Activated CD4-positive, alpha-beta T cell treated with anti-CD3 and anti-CD28 coated beads, Interleukin-2, amount 10 ng/mL, durations not matched to agents 24 days and 14 days (primary cell): ENCODE results near the gene DHTKD1. TPM values are rescaled to one million over a fixed set of nuclear protein-coding genes. Genes with fewer than 3 reads are reported as not detected.

Source experiments
- DNase-seq: peaks from one replicate; pipeline ENCODE4 v3.0.0; 2022
- H3K27ac Mint-ChIP-seq: one replicate; pipeline ENCODE4 v1.8.0; 2022; ENCODE audit warnings: mild to moderate bottlenecking, mixed read lengths
- H3K27me3 Mint-ChIP-seq: one replicate; pipeline ENCODE4 v1.8.0; 2022; ENCODE audit warnings: mixed read lengths
- H3K36me3 Mint-ChIP-seq: one replicate; pipeline ENCODE4 v1.8.0; 2022; ENCODE audit warnings: low read depth, mild to moderate bottlenecking, mixed read lengths
- H3K4me1 Mint-ChIP-seq: one replicate; pipeline ENCODE4 v1.8.0; 2021; ENCODE audit warnings: mixed read lengths
- H3K4me3 Mint-ChIP-seq: one replicate; pipeline ENCODE4 v1.8.0; 2022; ENCODE audit warnings: mild to moderate bottlenecking, moderate library complexity, mixed read lengths
- H3K9me3 Mint-ChIP-seq: one replicate; pipeline ENCODE4 v1.8.0; 2021; ENCODE audit warnings: mixed read lengths
- intact Hi-C: fragments of 100-400 bp; cut with micrococcal nuclease; formaldehyde crosslinking; loops from one replicate; pipeline ENCODE4 v1.15.1; 2023
- total RNA-seq: library from RNA; stranded (reverse); gene quantifications from 2 replicates; pipeline ENCODE4 v1.2.3, GENCODE V29; 2022

DHTKD1 gene
- total RNA-seq, result 17.2 and 21.6 TPM in 2 replicates

DNA sequence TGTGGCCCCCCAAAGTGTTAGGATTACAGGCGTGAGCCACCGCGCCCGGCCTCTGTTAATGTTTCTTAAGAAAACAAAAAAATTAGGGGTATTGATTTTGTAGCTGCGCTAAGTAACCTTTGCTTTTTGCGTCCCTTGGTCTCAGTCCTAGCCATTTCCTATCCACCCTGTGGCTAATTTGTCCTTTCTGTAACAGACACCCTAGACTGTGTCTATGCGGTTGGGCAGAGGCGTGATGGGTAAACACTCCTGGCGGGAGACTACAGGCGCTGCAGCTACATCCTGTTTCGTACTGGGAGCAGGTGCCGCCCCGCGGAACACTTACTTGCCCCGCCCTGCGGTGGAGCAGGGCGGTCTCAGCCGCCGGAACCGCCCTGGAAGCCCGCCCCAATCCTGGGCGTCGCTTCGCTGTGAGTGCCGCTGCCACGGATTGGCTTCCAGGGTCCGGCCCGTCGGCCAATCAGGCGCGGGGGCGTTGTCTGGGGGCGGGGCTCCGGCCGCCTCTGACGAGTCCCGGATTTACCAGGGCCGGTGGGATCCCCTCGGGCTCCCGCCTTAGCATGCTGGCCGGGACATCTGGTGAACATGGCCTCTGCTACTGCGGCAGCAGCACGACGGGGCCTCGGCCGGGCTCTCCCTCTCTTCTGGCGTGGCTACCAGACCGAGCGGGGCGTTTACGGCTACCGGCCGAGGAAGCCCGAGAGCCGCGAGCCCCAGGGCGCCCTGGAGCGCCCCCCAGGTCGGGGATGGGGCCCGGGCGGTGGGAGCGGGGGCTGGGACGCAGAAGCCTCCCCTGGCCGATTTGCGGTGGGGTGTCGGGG is at the start of gene DHTKD1:
Gene DHTKD1, plus strand, starts transcription at position 506 of the 821 bp plus-strand sequence. Its CDS starts 80 bp downstream, at position 586.
- intact Hi-C loops, result loop anchor here (1.0 to 2.0 kb wide), 6 partner anchors 25 to 1234 kb away; partner anchors contain the start of genes NUDT5 and SEC61A2
- H3K27me3 Mint-ChIP-seq, result no peaks in the 10 kb centered on the region
- peaks cover 17% of the 10 kb centered on the region for H3K4me1 Mint-ChIP-seq
- no peaks in the 10 kb centered on the region for H3K9me3 Mint-ChIP-seq
- H3K4me3 Mint-ChIP-seq, result peak within 1 kb of the TSS; percentile 78
- H3K27ac Mint-ChIP-seq, result peak within 1 kb of the TSS; percentile 86
- DNase-seq, result peak; percentile 100
- no peaks in the 10 kb centered on the region for H3K36me3 Mint-ChIP-seq

DNA sequence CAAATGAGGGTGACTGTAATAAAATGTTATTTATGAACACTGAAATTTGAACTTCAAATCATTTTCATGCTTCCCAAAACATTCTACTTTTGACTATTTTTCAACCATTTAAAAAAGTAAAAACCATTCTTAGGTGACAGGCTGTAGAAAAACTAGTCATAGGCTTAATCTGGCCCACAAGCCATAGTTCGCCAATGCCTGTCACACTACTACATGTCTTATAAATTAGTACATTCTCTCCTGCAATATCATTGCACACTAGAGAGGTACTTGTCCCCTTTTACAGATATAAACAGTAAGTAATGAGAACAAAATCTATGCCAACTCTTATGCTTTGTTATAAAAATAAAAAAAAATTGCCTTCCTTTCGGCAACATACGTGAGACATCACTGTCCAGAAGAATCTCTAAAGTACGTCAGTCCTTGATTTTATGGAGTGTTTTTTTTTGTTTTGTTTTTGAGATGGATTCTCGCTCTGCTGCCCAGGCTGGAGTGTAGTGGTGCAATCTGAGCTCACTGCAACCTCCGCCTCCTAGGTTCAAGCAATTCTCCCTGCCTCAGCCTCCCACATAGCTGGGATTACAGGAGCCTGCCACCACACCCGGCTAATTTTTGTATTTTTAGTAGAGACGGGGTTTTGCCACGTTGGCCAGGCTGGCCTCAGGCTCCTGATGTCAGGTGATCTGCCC is 49.3 kb upstream of the DHTKD1 start:
- intact Hi-C loops, result no loop called here
- no peak overlapping the region for H3K4me3 Mint-ChIP-seq
- H3K4me1 Mint-ChIP-seq, result peaks cover 17% of the 10 kb centered on the region
- H3K27me3 Mint-ChIP-seq, result no peaks in the 10 kb centered on the region
- no peak for DNase-seq
- H3K36me3 Mint-ChIP-seq, result peaks cover 15% of the 10 kb centered on the region
- H3K27ac Mint-ChIP-seq, result no peak overlapping the region
- no peaks in the 10 kb centered on the region for H3K9me3 Mint-ChIP-seq

GRCh38 chr10:12020574-12020973 is 48.2 kb upstream of the DHTKD1 start:
- DNase-seq, result no peak
- Mint-ChIP-seq H3K9me3 (no peaks in the 10 kb centered on the region), H3K4me1 (peaks cover 14% of the 10 kb centered on the region), H3K27me3 (no peaks in the 10 kb centered on the region), H3K36me3 (peaks cover 11% of the 10 kb centered on the region), H3K4me3 (no peak overlapping the region), H3K27ac (no peak overlapping the region)
- intact Hi-C loops, result no loop called here

DNA sequence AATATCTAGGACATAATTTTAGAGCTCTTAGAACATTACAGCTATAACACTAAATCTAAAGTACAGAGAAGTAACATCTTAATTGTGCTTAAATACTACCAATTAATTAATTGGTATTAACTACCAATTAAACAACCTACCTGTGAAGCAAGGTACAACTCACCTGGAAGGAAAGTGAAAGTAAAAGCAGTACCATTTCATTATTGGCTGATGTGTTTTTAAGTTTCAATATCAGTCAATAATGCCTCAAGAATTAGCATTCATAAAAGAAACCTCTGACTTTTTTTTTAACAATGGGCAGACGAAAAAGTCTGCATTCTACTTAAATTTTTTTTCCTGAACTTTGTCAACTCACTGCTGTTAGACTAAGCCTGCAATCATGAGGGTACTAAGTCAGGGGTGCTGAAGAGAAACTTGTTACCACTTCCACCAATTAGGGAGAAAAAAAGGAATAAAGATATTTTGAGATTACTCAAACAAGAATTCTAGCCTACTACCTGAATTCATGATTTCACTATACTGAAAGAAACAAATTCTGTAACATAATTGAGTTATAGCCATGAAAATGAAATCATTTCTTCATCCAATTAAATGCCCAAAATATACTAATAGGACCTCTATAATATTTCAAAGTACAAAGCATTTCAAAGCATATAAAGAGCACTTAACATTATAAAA is 46.0 kb upstream of the DHTKD1 start:
- Mint-ChIP-seq H3K36me3 (peaks cover 22% of the 10 kb centered on the region), H3K4me1 (peaks cover 18% of the 10 kb centered on the region), H3K27ac (peak overlapping the region; percentile 56), H3K4me3 (peak overlapping the region; percentile 58), H3K27me3 (no peaks in the 10 kb centered on the region), H3K9me3 (no peaks in the 10 kb centered on the region)
- intact Hi-C loops, result no loop called here
- no peak for DNase-seq

DNA sequence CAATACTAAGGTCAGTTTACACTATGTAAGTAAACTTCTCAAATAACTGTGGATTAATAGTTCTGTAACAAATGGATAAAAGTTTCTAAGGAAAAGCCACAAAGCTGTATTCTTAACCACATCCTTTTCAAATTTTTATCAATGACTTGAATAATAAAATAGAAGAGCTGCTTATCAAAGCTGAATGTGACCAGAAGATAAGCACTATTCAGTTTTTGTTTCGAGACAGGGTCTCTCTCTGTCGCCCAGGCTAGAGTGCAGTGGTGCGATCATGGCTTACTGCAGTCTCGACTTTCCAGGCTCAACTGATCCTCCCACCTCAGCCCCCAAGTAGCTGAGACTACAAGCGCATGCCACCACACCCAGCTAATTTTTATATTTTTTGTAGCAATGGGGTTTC is 43.2 kb upstream of the DHTKD1 start:
- H3K27ac Mint-ChIP-seq, result no peak overlapping the region
- peaks cover 27% of the 10 kb centered on the region for H3K4me1 Mint-ChIP-seq
- no peak for DNase-seq
- H3K4me3 Mint-ChIP-seq, result no peak overlapping the region
- no peaks in the 10 kb centered on the region for H3K9me3 Mint-ChIP-seq
- intact Hi-C loops, result loop anchor here (5.0 kb wide), 1 partner anchor 38 kb away; no protein-coding TSS in a partner anchor
- H3K36me3 Mint-ChIP-seq, result peaks cover 42% of the 10 kb centered on the region
- H3K27me3 Mint-ChIP-seq, result no peaks in the 10 kb centered on the region

DNA sequence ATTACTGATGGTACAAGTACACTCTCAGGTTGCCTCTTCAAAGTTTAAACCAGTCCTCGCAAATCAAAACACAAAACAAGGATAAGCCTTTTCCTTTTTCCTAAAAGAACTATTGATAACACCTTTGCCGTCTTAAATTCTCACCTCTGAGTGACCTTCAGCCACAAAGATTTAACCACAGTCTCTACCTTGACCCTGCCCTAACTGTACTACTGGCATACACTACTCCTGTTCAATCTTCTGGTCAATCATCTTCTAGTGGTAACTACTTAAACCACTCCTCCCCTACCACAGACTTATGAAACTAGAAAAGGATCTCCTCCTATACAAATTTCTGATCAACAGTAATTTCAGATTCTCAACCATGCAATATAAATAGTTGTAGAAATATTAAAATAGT is 41.2 kb upstream of the DHTKD1 start:
- Mint-ChIP-seq H3K27me3 (no peaks in the 10 kb centered on the region), H3K27ac (no peak overlapping the region), H3K36me3 (peaks cover 48% of the 10 kb centered on the region), H3K4me1 (peaks cover 24% of the 10 kb centered on the region), H3K9me3 (no peaks in the 10 kb centered on the region), H3K4me3 (no peak overlapping the region)
- intact Hi-C loops, result loop anchor here (5.0 kb wide), 1 partner anchor 40 kb away; no protein-coding TSS in a partner anchor
- no peak for DNase-seq

GRCh38 chr10:12031404-12031803 is 37.4 kb upstream of the DHTKD1 start:
- H3K36me3 Mint-ChIP-seq, result peaks cover 61% of the 10 kb centered on the region

DNA sequence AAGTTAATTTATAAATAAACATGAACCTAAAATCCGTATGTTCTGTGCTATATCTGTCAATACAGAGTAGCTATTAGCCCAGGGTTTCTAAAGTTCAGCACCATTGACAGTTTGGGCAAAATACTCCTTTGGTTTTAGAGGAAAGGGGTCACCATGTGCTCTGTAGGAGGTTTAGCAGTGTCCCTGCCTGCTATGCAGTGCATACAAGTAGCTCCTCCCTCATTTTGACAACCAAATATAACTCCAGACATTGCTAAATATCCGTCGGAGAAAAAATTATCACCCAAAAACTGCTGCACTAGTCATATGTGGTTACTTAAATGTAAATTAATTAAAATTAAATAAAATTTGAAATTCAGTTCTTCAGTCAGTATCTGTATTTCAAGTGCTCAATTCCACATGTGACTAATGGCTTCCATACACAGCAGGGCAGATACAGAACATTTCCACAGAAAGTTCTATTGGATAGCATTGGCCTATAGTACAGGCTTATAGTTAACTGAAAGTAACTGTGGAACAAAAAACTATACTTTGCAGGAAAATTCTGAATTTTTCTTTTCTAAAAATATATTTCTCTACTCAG is 32.6 kb upstream of the DHTKD1 start:
- peaks cover 45% of the 10 kb centered on the region for H3K36me3 Mint-ChIP-seq
- H3K9me3 Mint-ChIP-seq, result no peaks in the 10 kb centered on the region
- no peak overlapping the region for H3K27ac Mint-ChIP-seq
- intact Hi-C loops, result no loop called here
- DNase-seq, result no peak
- H3K4me3 Mint-ChIP-seq, result no peak overlapping the region
- peaks cover 30% of the 10 kb centered on the region for H3K4me1 Mint-ChIP-seq
- H3K27me3 Mint-ChIP-seq, result no peaks in the 10 kb centered on the region

More at GRCh38 chr10:12031404-12031803, 37.4 kb upstream of the DHTKD1 start:
- Mint-ChIP-seq H3K27ac (no peak overlapping the region), H3K4me1 (peaks cover 23% of the 10 kb centered on the region), H3K9me3 (no peaks in the 10 kb centered on the region), H3K4me3 (no peak overlapping the region), H3K27me3 (no peaks in the 10 kb centered on the region)
- DNase-seq, result no peak
- intact Hi-C loops, result no loop called here

DNA sequence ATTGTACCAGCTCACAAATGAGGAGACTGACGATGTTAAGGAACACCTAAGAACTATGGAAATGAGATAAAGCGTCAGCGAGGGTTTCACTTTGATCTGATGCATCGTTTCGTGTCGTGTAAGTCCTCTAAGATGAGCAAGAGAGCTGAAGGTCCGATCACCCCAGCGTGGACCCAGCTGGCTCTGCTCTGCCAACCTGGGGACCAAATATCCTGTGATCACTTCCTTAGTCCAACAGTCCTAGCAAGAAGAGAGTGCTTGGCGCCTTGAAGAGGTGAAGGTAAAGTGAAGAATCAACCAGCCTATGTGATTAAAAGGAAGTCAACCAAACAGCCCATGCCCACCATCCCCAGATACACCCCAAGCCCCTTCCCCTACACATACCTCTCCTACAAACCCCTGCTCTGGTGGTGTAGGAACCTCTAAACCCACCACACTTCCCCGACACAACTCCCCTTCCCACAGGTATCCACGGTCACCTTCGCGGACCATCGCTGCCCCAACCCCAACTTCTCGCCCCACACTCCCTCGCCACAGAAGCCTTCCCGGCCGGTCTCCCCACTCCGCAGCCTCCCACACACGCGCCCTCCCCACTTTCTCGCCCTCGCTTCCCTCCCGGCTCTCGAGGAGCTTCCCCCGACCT is 26.9 kb upstream of the DHTKD1 start:
- peaks cover 22% of the 10 kb centered on the region for H3K36me3 Mint-ChIP-seq
- H3K27me3 Mint-ChIP-seq, result peaks cover 4% of the 10 kb centered on the region
- no peaks in the 10 kb centered on the region for H3K9me3 Mint-ChIP-seq
- H3K4me3 Mint-ChIP-seq, result peak overlapping the region; percentile 95
- H3K4me1 Mint-ChIP-seq, result peaks cover 32% of the 10 kb centered on the region
- intact Hi-C loops, result loop anchor here (2.0 to 10.0 kb wide), 3 partner anchors 153 to 1119 kb away; partner anchors contain the start of genes MCM10 and NUDT5
- peak; percentile 80 for DNase-seq
- peak overlapping the region; percentile 100 for H3K27ac Mint-ChIP-seq

DNA sequence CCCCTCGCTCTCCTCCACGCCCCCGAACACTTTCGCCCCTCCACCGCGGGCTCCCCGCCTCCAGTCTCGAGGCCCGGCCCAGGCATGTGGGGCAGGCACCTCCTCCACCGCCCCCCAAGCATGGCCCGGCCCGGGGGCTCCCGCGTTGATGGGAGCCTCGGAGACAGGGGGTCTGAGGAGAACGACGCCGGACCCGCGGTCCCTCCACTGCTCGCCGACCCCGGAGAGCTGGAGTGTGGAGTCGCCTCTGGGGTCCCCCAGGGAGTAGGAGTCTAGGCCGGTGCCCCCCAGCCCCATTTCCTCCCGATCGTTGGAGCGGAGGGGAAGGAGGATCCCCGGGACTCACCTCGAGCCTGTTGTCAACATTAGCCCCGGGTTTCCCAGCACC is 26.4 kb upstream of the DHTKD1 start:
- intact Hi-C loops, result loop anchor here (2.0 to 10.0 kb wide), 3 partner anchors 152 to 1118 kb away; partner anchors contain the start of genes MCM10 and NUDT5
- Mint-ChIP-seq H3K36me3 (peaks cover 21% of the 10 kb centered on the region), H3K9me3 (no peaks in the 10 kb centered on the region), H3K27ac (peak overlapping the region; percentile 100), H3K4me3 (peak overlapping the region; percentile 95), H3K4me1 (peaks cover 32% of the 10 kb centered on the region), H3K27me3 (peaks cover 4% of the 10 kb centered on the region)
- DNase-seq, result peak; percentile 89

- peaks cover 18% of the 10 kb centered on the region for H3K36me3 Mint-ChIP-seq
- H3K4me3 Mint-ChIP-seq, result peak within 1 kb of the TSS; percentile 95
- peak; percentile 98 for DNase-seq
- H3K9me3 Mint-ChIP-seq, result no peaks in the 10 kb centered on the region
- peak within 1 kb of the TSS; percentile 100 for H3K27ac Mint-ChIP-seq
- H3K27me3 Mint-ChIP-seq, result peaks cover 4% of the 10 kb centered on the region
- intact Hi-C loops, result loop anchor here (1.0 to 10.0 kb wide), 6 partner anchors 25 to 1118 kb away; partner anchors contain the start of genes DHTKD1, MCM10, NUDT5 and SEC61A2
- H3K4me1 Mint-ChIP-seq, result peaks cover 32% of the 10 kb centered on the region
Observed at GRCh38 chr10:12042797-12043651, 25.7 kb upstream of the DHTKD1 start, which contains the start of gene UPF2. Gene UPF2, minus strand, starts transcription at chr10:12042809. Its CDS starts 7,386 bp downstream, at chr10:12035423.

DNA sequence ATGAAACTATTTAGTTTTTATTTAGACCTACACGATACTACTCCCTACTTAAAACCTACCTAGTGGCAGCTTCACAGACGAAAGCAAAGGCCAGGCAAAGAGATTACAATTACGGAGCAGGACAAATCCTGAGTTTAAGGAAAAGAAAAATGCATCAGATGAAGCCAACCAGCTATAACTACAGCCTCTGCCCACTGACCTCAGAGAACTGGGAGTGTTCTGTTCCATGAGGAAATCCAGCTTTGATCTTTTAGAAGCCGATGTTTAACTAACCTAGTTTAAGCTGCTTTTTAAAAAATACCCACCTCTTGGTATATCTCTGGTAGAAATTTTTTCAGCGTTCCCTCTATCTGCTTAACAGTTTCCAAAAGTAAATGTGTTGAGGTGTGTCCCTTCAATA is 23.2 kb upstream of the DHTKD1 start:
- H3K4me1 Mint-ChIP-seq, result peaks cover 21% of the 10 kb centered on the region
- no peak for DNase-seq
- peaks cover 6% of the 10 kb centered on the region for H3K27me3 Mint-ChIP-seq
- no peaks in the 10 kb centered on the region for H3K9me3 Mint-ChIP-seq
- no peak overlapping the region for H3K27ac Mint-ChIP-seq
- H3K4me3 Mint-ChIP-seq, result no peak overlapping the region
- peaks cover 9% of the 10 kb centered on the region for H3K36me3 Mint-ChIP-seq
- intact Hi-C loops, result loop anchor here (10.0 kb wide), 1 partner anchor 871 kb away; no protein-coding TSS in a partner anchor
